SJSA1 (cell line): ENCODE results near the gene SLC6A3. TPM values are rescaled to one million over a fixed set of nuclear protein-coding genes. Genes with fewer than 3 reads are reported as not detected.

Experiments
- DNase-seq, 2 experiments: peaks; one replicate each; pipeline ENCODE4 v3.0.0-alpha.2; 2015 to 2020; ENCODE audit warnings: low spot score in 2 of 2, low read depth in 1 of 2
- H3K27ac ChIP-seq: fragments of 250-450 bp; sonication (Bioruptor Pico); 2 replicates; pipeline ENCODE4 v1.5.1; 2020; ENCODE audit warnings: mild to moderate bottlenecking, moderate library complexity
- H3K27me3 ChIP-seq: fragments of 250-450 bp; sonication (Bioruptor Pico); replicated peaks from 2 replicates; pipeline ENCODE4 v1.5.1; 2020; ENCODE audit warnings: mild to moderate bottlenecking, moderate library complexity
- H3K36me3 ChIP-seq: fragments of 250-450 bp; sonication (Bioruptor Pico); 2 replicates; pipeline ENCODE4 v1.5.1; 2020; ENCODE audit warnings: mild to moderate bottlenecking
- H3K4me1 ChIP-seq: fragments of 250-450 bp; sonication (Bioruptor Pico); replicated peaks from 2 replicates; pipeline ENCODE4 v1.6.1; 2021; ENCODE audit warnings: mild to moderate bottlenecking
- H3K4me3 ChIP-seq: fragments of 250-450 bp; sonication (Bioruptor Pico); 2 replicates; pipeline ENCODE4 v1.5.1; 2020; ENCODE audit warnings: mild to moderate bottlenecking
- H3K9me3 ChIP-seq: fragments of 250-450 bp; sonication (Bioruptor Pico); replicated peaks from 2 replicates; pipeline ENCODE4 v1.5.1; 2020; ENCODE audit warnings: mild to moderate bottlenecking
- total RNA-seq: library from RNA; depleted of rRNA; stranded (reverse); fragments of >200 nt; shearing (Covaris generic); gene quantifications from 2 replicates; pipeline ENCODE4 v1.2.3, GENCODE V29; 2014

The SLC6A3 gene
- total RNA-seq, 1 experiment from 2014 or later = not detected

GRCh38 chr5:1446602-1447343, 1.5 kb upstream of the SLC6A3 start:
- H3K27me3 ChIP-seq = peaks cover 79% of the 10 kb centered on the region

GRCh38 chr5:1445689-1446601, 705 bp upstream of the SLC6A3 start:
- DNase-seq = peak in 1 of 2 experiments; percentile 44

More at GRCh38 chr5:1446602-1447343, 1.5 kb upstream of the SLC6A3 start:
- H3K9me3 ChIP-seq = peaks cover 6% of the 10 kb centered on the region; the same call in 1 of the 2 replicates
- H3K4me1 ChIP-seq = no peaks in the 10 kb centered on the region
- H3K36me3 ChIP-seq = no peaks in the 10 kb centered on the region
- no peak overlapping the region for H3K27ac ChIP-seq
- no peak overlapping the region for H3K4me3 ChIP-seq
- no peak for DNase-seq

GRCh38 chr5:1444361-1445189, 665 bp downstream of the SLC6A3 start:
- H3K27me3 ChIP-seq = peaks cover 69% of the 10 kb centered on the region
- no peaks in the 10 kb centered on the region for H3K4me1 ChIP-seq
- peak in 1 of 2 experiments; percentile 44 for DNase-seq
- H3K9me3 ChIP-seq = peaks cover 8% of the 10 kb centered on the region
- H3K36me3 ChIP-seq = no peaks in the 10 kb centered on the region
- H3K4me3 ChIP-seq = no peak overlapping the region
- H3K27ac ChIP-seq = no peak overlapping the region

More at GRCh38 chr5:1445689-1446601, 705 bp upstream of the SLC6A3 start:
- no peaks in the 10 kb centered on the region for H3K36me3 ChIP-seq
- H3K9me3 ChIP-seq = peaks cover 6% of the 10 kb centered on the region
- no peaks in the 10 kb centered on the region for H3K4me1 ChIP-seq
- no peak overlapping the region for H3K4me3 ChIP-seq
- peaks cover 76% of the 10 kb centered on the region for H3K27me3 ChIP-seq
- no peak overlapping the region for H3K27ac ChIP-seq

GRCh38 chr5:1443991-1444360, 1.3 kb downstream of the SLC6A3 start:
- Histone ChIP-seq H3K27me3 (peaks cover 64% of the 10 kb centered on the region), H3K36me3 (no peaks in the 10 kb centered on the region), H3K4me3 (no peak overlapping the region), H3K4me1 (no peaks in the 10 kb centered on the region), H3K27ac (no peak overlapping the region), H3K9me3 (peaks cover 8% of the 10 kb centered on the region)
- DNase-seq = no peak

GRCh38 chr5:1443171-1443570, 2.1 kb downstream of the SLC6A3 start:
- Histone ChIP-seq H3K9me3 (peaks cover 8% of the 10 kb centered on the region), H3K27me3 (peaks cover 60% of the 10 kb centered on the region), H3K27ac (no peak overlapping the region), H3K4me3 (no peak overlapping the region), H3K4me1 (no peaks in the 10 kb centered on the region), H3K36me3 (no peaks in the 10 kb centered on the region)
- DNase-seq = peak in 1 of 2 experiments; percentile 30

GRCh38 chr5:1442222-1443145, 2.8 kb downstream of the SLC6A3 start:
- peaks cover 8% of the 10 kb centered on the region for H3K9me3 ChIP-seq
- no peak overlapping the region for H3K4me3 ChIP-seq
- peaks cover 53% of the 10 kb centered on the region for H3K27me3 ChIP-seq
- no peaks in the 10 kb centered on the region for H3K4me1 ChIP-seq
- H3K27ac ChIP-seq = no peak overlapping the region
- peak in 1 of 2 experiments; percentile 41 for DNase-seq
- no peaks in the 10 kb centered on the region for H3K36me3 ChIP-seq

GRCh38 chr5:1441166-1441865, 3.9 kb downstream of the SLC6A3 start:
- peaks cover 43% of the 10 kb centered on the region for H3K27me3 ChIP-seq
- peak in 1 of 2 experiments; percentile 42 for DNase-seq
- H3K4me3 ChIP-seq = no peak overlapping the region
- H3K9me3 ChIP-seq = peaks cover 8% of the 10 kb centered on the region
- no peaks in the 10 kb centered on the region for H3K36me3 ChIP-seq
- no peaks in the 10 kb centered on the region for H3K4me1 ChIP-seq
- H3K27ac ChIP-seq = no peak overlapping the region

- no peaks in the 10 kb centered on the region for H3K36me3 ChIP-seq
- H3K4me3 ChIP-seq = no peak overlapping the region
- DNase-seq = no peak
- H3K27ac ChIP-seq = no peak overlapping the region
- H3K27me3 ChIP-seq = peaks cover 31% of the 10 kb centered on the region
- H3K4me1 ChIP-seq = no peaks in the 10 kb centered on the region
- peaks cover 2% of the 10 kb centered on the region; the same call in 1 of the 2 replicates for H3K9me3 ChIP-seq
These were observed 5.1 kb downstream of the SLC6A3 start for GRCh38 chr5:1440098-1440493.

GRCh38 chr5:1439388-1440097, 5.7 kb downstream of the SLC6A3 start:
- H3K27ac ChIP-seq = no peak overlapping the region
- no peaks in the 10 kb centered on the region for H3K4me1 ChIP-seq
- no peaks in the 10 kb centered on the region for H3K36me3 ChIP-seq
- peaks cover 25% of the 10 kb centered on the region for H3K27me3 ChIP-seq
- peak in 1 of 2 experiments; percentile 34 for DNase-seq
- H3K9me3 ChIP-seq = peaks cover 2% of the 10 kb centered on the region; the same call in 1 of the 2 replicates
- H3K4me3 ChIP-seq = no peak overlapping the region

GRCh38 chr5:1438871-1439270, 6.4 kb downstream of the SLC6A3 start:
- peaks cover 9% of the 10 kb centered on the region for H3K9me3 ChIP-seq
- no peaks in the 10 kb centered on the region for H3K36me3 ChIP-seq
- H3K27ac ChIP-seq = no peak overlapping the region
- H3K4me3 ChIP-seq = no peak overlapping the region
- H3K4me1 ChIP-seq = no peaks in the 10 kb centered on the region
- peaks cover 19% of the 10 kb centered on the region for H3K27me3 ChIP-seq
- peak in 1 of 2 experiments; percentile 42 for DNase-seq

- Histone ChIP-seq H3K9me3 (peaks cover 14% of the 10 kb centered on the region), H3K4me3 (no peak overlapping the region), H3K27me3 (peaks cover 10% of the 10 kb centered on the region), H3K36me3 (no peaks in the 10 kb centered on the region), H3K27ac (no peak overlapping the region), H3K4me1 (no peaks in the 10 kb centered on the region)
- DNase-seq = peak in 1 of 2 experiments; percentile 42
These were observed 7.2 kb downstream of the SLC6A3 start for GRCh38 chr5:1437876-1438559.
